Measurements from ENCODE around the gene SRBD1. TPM values are rescaled to one million over a fixed set of nuclear protein-coding genes. Genes with fewer than 3 reads are reported as not detected.

SRBD1 gene
- polyA plus RNA-seq, 1 donor (not counting 4 experiments of a cell fraction or from before 2014, with no cell fraction given): 8.8 TPM

DNA sequence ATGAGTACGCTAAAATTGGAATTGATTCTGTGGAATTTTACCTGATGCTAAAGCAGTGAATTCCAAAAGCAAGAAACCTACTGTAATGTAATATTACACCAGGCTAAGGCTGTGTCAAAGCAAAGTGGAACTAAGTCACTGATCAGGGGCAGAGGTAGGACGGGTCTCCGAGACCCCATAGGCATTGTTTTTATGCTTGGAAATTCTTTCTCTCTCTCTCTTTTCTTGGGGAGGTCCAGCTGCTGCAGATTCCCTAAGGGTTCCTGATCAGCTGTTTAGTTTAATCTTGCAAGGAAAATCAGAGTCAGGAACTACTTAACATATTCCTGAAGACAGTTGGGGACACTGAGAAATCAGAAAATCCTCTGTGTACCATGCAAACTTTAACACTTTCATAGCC, 220.2 kb downstream of the SRBD1 start:
- no peak overlapping the region for H3K4me2 ChIP-seq (ENCODE audit: control insufficient read depth, extremely low read depth, insufficient read depth, low read depth, low read length)
- no peaks in the 10 kb centered on the region for H3K79me2 ChIP-seq (ENCODE audit: control insufficient read depth, insufficient read depth, low read length)
- dilution Hi-C loops (cut with MboI; ENCODE audit: extremely low pct_ligation_motif_present, low sequenced_read_pairs): no loop called here
- H3K36me3 ChIP-seq (ENCODE audit: control insufficient read depth in 2 of 2, extremely low read depth in 1 of 2, insufficient read depth in 2 of 2, low read length in 2 of 2): peaks cover 0 to 3% of the 10 kb centered on the region in 2 experiments
- no peaks in the 10 kb centered on the region for H3K4me1 ChIP-seq (ENCODE audit: control insufficient read depth, extremely low read depth, insufficient read depth, low read length)
- no peak overlapping the region for H2AFZ ChIP-seq (ENCODE audit: control insufficient read depth, low read length)
- TF ChIP-seq, protein P1, sequence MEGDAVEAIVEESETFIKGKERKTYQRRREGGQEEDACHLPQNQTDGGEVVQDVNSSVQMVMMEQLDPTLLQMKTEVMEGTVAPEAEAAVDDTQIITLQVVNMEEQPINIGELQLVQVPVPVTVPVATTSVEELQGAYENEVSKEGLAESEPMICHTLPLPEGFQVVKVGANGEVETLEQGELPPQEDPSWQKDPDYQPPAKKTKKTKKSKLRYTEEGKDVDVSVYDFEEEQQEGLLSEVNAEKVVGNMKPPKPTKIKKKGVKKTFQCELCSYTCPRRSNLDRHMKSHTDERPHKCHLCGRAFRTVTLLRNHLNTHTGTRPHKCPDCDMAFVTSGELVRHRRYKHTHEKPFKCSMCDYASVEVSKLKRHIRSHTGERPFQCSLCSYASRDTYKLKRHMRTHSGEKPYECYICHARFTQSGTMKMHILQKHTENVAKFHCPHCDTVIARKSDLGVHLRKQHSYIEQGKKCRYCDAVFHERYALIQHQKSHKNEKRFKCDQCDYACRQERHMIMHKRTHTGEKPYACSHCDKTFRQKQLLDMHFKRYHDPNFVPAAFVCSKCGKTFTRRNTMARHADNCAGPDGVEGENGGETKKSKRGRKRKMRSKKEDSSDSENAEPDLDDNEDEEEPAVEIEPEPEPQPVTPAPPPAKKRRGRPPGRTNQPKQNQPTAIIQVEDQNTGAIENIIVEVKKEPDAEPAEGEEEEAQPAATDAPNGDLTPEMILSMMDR (optimal IDR thresholded peaks at IDR 0.05 in 1 of 3, IDR thresholded peaks at IDR 0.05 in 1 of 3, conservative IDR thresholded peaks at IDR 0.05 in 1 of 3; ENCODE audit: extremely low read depth in 1 of 3, insufficient read depth in 2 of 3, low read length in 3 of 3): no peak
- TF ChIP-seq EZH2 (IDR thresholded peaks at IDR 0.05; ENCODE audit: low read length): no peak
- DNase-seq (ENCODE audit: low read depth, low spot score): no peak
- no peak overlapping the region for H3K9ac ChIP-seq (ENCODE audit: control insufficient read depth, extremely low read depth, insufficient read depth, low read length)
- no peak for FAIRE-seq
- no peak overlapping the region for H3K4me3 ChIP-seq (ENCODE audit: control insufficient read depth in 2 of 3, extremely low read depth in 1 of 3, insufficient read depth in 2 of 3, low read depth in 1 of 3, low read length in 3 of 3)
- no peak overlapping the region for H3K27ac ChIP-seq (ENCODE audit: control insufficient read depth, insufficient read depth, low read length)
- no peaks in the 10 kb centered on the region for H3K9me3 ChIP-seq (ENCODE audit: control insufficient read depth, low read depth, low read length)
- no peaks in the 10 kb centered on the region for H3K9me1 ChIP-seq (ENCODE audit: control insufficient read depth, extremely low read depth, insufficient read depth, low read length)
- H3K27me3 ChIP-seq (ENCODE audit: control insufficient read depth, extremely low read depth, insufficient read depth, low read length): no peaks in the 10 kb centered on the region
- H4K20me1 ChIP-seq (ENCODE audit: control insufficient read depth, extremely low read depth, insufficient read depth, low read length): no peaks in the 10 kb centered on the region

DNA sequence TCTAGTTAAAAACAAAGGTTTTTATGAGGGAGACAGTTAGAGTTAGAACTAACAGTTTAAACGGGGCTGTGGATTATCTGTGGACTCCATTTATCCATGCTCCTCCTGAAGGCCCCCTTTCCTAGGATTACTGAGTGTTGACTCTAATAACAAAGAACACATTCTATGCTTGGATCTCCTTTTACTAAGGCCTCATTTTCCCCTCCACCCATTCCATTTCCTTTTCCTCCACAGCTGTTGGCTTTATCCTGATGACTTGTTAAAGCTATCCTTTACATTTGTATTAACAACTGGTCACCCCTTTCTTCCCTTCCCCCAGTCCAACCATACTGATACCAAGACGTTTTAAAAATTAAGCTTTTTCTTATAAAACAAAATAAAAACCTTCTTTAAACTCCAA, 220.6 kb downstream of the SRBD1 start:
- DNase-seq (ENCODE audit: low read depth, low spot score): no peak
- no peak overlapping the region for H3K27ac ChIP-seq (ENCODE audit: control insufficient read depth, insufficient read depth, low read length)
- dilution Hi-C loops (cut with MboI; ENCODE audit: extremely low pct_ligation_motif_present, low sequenced_read_pairs): no loop called here
- H3K9me1 ChIP-seq (ENCODE audit: control insufficient read depth, extremely low read depth, insufficient read depth, low read length): no peaks in the 10 kb centered on the region
- H3K27me3 ChIP-seq (ENCODE audit: control insufficient read depth, extremely low read depth, insufficient read depth, low read length): no peaks in the 10 kb centered on the region
- no peak for FAIRE-seq
- no peaks in the 10 kb centered on the region for H3K9me3 ChIP-seq (ENCODE audit: control insufficient read depth, low read depth, low read length)
- H3K4me3 ChIP-seq (ENCODE audit: control insufficient read depth in 2 of 3, extremely low read depth in 1 of 3, insufficient read depth in 2 of 3, low read depth in 1 of 3, low read length in 3 of 3): no peak overlapping the region
- no peak overlapping the region for H3K4me2 ChIP-seq (ENCODE audit: control insufficient read depth, extremely low read depth, insufficient read depth, low read depth, low read length)
- peaks cover 0 to 3% of the 10 kb centered on the region in 2 experiments for H3K36me3 ChIP-seq (ENCODE audit: control insufficient read depth in 2 of 2, extremely low read depth in 1 of 2, insufficient read depth in 2 of 2, low read length in 2 of 2)
- no peaks in the 10 kb centered on the region for H3K79me2 ChIP-seq (ENCODE audit: control insufficient read depth, insufficient read depth, low read length)
- H2AFZ ChIP-seq (ENCODE audit: control insufficient read depth, low read length): no peak overlapping the region
- no peak overlapping the region for H3K9ac ChIP-seq (ENCODE audit: control insufficient read depth, extremely low read depth, insufficient read depth, low read length)
- no peak for TF ChIP-seq EZH2 (IDR thresholded peaks at IDR 0.05; ENCODE audit: low read length)
- TF ChIP-seq, protein P1 (optimal IDR thresholded peaks at IDR 0.05 in 1 of 3, IDR thresholded peaks at IDR 0.05 in 1 of 3, conservative IDR thresholded peaks at IDR 0.05 in 1 of 3; ENCODE audit: extremely low read depth in 1 of 3, insufficient read depth in 2 of 3, low read length in 3 of 3): no peak
- H3K4me1 ChIP-seq (ENCODE audit: control insufficient read depth, extremely low read depth, insufficient read depth, low read length): no peaks in the 10 kb centered on the region
- H4K20me1 ChIP-seq (ENCODE audit: control insufficient read depth, extremely low read depth, insufficient read depth, low read length): no peaks in the 10 kb centered on the region
